Calu3 (cell line): ENCODE data around the gene WDR7. TPM values are rescaled to one million over a fixed set of nuclear protein-coding genes. Genes with fewer than 3 reads are reported as not detected.

ENCODE experiments used
- BruUV-seq: library from RNA; stranded (reverse); fragments of 400-500 nt; replicated peaks from 2 replicates; lab custom pipeline; 2021; lab: Mats Ljungman, UMichigan
- CTCF ChIA-PET: fragments of 300-600 bp; sonication (Branson Sonifier 250); formaldehyde crosslinking; loops from one replicate; lab custom pipeline; 2022; ENCODE audit warnings: antibody characterized with exemption; lab: Charles Lee
- DNase-seq: peaks from one replicate; pipeline ENCODE4 v3.0.0; 2022
- H3K27ac Mint-ChIP-seq: one replicate; pipeline ENCODE4 v1.8.0; 2022; ENCODE audit warnings: mixed read lengths; ENCODE audit not compliant: unreplicated experiment
- H3K27me3 Mint-ChIP-seq: one replicate; pipeline ENCODE4 v1.8.0; 2022; ENCODE audit warnings: mixed read lengths; ENCODE audit not compliant: unreplicated experiment
- H3K36me3 Mint-ChIP-seq: one replicate; pipeline ENCODE4 v1.8.0; 2022; ENCODE audit warnings: mild to moderate bottlenecking, moderate library complexity, mixed read lengths; ENCODE audit not compliant: insufficient read depth, unreplicated experiment
- H3K4me1 Mint-ChIP-seq: one replicate; pipeline ENCODE4 v1.8.0; 2022; ENCODE audit warnings: mild to moderate bottlenecking, low read depth, mixed read lengths; ENCODE audit not compliant: unreplicated experiment
- H3K4me3 Mint-ChIP-seq: one replicate; pipeline ENCODE4 v1.8.0; 2022; ENCODE audit warnings: mild to moderate bottlenecking, low read depth, moderate library complexity, mixed read lengths; ENCODE audit not compliant: unreplicated experiment
- H3K9me3 Mint-ChIP-seq: one replicate; pipeline ENCODE4 v1.8.0; 2022; ENCODE audit warnings: low read depth, mixed read lengths; ENCODE audit not compliant: unreplicated experiment
- intact Hi-C: fragments of 100-400 bp; cut with micrococcal nuclease; formaldehyde crosslinking; loops from one replicate; pipeline ENCODE4 v1.10.0; 2022; ENCODE audit not compliant: unreplicated experiment
- total RNA-seq: library from RNA; stranded (reverse); gene quantifications from 2 replicates; pipeline ENCODE4 v1.2.3, GENCODE V29; 2022
- TF ChIP-seq, protein P1 (sequence below): fragments of 200-600 bp; IDR thresholded peaks from one replicate; pipeline ENCODE4 v1.8.0; 2022; ENCODE audit warnings: antibody characterized with exemption; ENCODE audit not compliant: unreplicated experiment

Gene WDR7
- total RNA-seq, 1 experiment from 2014 or later = 16.2 TPM

DNA sequence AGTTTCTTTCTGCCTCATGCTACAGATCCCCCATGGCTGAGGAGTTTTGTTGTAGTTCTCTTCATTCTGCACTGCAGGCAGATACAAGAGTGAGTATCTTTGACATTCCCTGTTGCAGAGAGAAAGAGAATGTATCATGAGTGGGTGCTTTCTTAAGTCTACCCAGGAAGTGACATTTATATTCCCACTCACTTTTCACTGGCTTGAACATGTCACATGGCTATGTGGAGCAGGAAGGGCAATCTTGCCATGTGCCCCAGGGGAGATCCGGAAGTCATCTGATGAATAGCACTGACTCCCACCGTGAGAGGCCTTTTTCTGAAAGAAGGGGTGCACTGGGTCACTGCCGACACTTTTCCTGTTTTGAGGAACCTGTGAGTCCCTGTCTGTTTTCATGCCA is 429.3 kb downstream of the WDR7 start:
- no peaks in the 10 kb centered on the region for H3K27me3 Mint-ChIP-seq
- H3K4me3 Mint-ChIP-seq = no peak overlapping the region
- peaks cover 30% of the 10 kb centered on the region for H3K4me1 Mint-ChIP-seq
- TF ChIP-seq, protein P1, sequence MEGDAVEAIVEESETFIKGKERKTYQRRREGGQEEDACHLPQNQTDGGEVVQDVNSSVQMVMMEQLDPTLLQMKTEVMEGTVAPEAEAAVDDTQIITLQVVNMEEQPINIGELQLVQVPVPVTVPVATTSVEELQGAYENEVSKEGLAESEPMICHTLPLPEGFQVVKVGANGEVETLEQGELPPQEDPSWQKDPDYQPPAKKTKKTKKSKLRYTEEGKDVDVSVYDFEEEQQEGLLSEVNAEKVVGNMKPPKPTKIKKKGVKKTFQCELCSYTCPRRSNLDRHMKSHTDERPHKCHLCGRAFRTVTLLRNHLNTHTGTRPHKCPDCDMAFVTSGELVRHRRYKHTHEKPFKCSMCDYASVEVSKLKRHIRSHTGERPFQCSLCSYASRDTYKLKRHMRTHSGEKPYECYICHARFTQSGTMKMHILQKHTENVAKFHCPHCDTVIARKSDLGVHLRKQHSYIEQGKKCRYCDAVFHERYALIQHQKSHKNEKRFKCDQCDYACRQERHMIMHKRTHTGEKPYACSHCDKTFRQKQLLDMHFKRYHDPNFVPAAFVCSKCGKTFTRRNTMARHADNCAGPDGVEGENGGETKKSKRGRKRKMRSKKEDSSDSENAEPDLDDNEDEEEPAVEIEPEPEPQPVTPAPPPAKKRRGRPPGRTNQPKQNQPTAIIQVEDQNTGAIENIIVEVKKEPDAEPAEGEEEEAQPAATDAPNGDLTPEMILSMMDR = no peak
- no peaks in the 10 kb centered on the region for H3K36me3 Mint-ChIP-seq
- no peak for DNase-seq
- peaks cover 5% of the 10 kb centered on the region for H3K9me3 Mint-ChIP-seq
- intact Hi-C loops = no loop called here
- BruUV-seq = no TSS peak
- CTCF ChIA-PET = no interaction called here
- no peak overlapping the region for H3K27ac Mint-ChIP-seq

DNA sequence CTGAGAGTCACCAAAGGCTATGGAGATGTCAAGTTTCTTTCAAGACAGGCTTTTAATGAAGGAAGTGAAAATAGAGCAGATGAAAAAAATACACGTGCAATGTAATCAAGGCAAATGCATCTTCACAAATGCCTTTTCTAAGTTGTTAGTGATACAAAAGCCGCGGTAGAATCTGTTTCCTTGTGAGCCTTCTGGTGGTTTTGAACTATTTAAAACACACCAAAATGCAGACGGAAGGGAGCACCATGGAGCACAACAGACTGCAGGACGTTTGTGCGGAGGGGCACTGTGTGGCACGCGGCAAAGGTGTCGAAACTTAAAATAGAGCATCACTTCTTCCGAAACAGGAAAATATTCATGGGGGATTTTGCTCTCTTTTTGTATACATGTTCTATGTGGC is 430.7 kb downstream of the WDR7 start:
- intact Hi-C loops = no loop called here
- peaks cover 38% of the 10 kb centered on the region for H3K4me1 Mint-ChIP-seq
- no peak for DNase-seq
- no peak overlapping the region for H3K4me3 Mint-ChIP-seq
- H3K27me3 Mint-ChIP-seq = no peaks in the 10 kb centered on the region
- H3K27ac Mint-ChIP-seq = no peak overlapping the region
- CTCF ChIA-PET = interaction anchor here (1.1 kb wide), 1 partner anchor 8 kb away, joined by 5 read pairs; no protein-coding TSS in a partner anchor
- TF ChIP-seq, protein P1 = no peak
- peaks cover 5% of the 10 kb centered on the region for H3K9me3 Mint-ChIP-seq
- no TSS peak for BruUV-seq
- no peaks in the 10 kb centered on the region for H3K36me3 Mint-ChIP-seq

GRCh38 chr18:57083485-57083884 is 432.3 kb downstream of the WDR7 start:
- H3K27ac Mint-ChIP-seq = no peak overlapping the region
- TF ChIP-seq, protein P1 = no peak
- intact Hi-C loops = no loop called here
- no TSS peak for BruUV-seq
- CTCF ChIA-PET = no interaction called here
- H3K9me3 Mint-ChIP-seq = peaks cover 5% of the 10 kb centered on the region
- no peaks in the 10 kb centered on the region for H3K27me3 Mint-ChIP-seq
- DNase-seq = no peak
- no peak overlapping the region for H3K4me3 Mint-ChIP-seq
- no peaks in the 10 kb centered on the region for H3K36me3 Mint-ChIP-seq
- peaks cover 54% of the 10 kb centered on the region for H3K4me1 Mint-ChIP-seq

- H3K36me3 Mint-ChIP-seq = no peaks in the 10 kb centered on the region
- intact Hi-C loops = loop anchor here (5.0 kb wide), 2 partner anchors 138 to 358 kb away; no protein-coding TSS in a partner anchor
- H3K9me3 Mint-ChIP-seq = peaks cover 5% of the 10 kb centered on the region
- TF ChIP-seq, protein P1 = no peak
- no TSS peak for BruUV-seq
- peak overlapping the region; percentile 28 for H3K27ac Mint-ChIP-seq
- no peaks in the 10 kb centered on the region for H3K27me3 Mint-ChIP-seq
- H3K4me1 Mint-ChIP-seq = peaks cover 58% of the 10 kb centered on the region
- peak; percentile 13 for DNase-seq
- peak overlapping the region; percentile 34 for H3K4me3 Mint-ChIP-seq
- CTCF ChIA-PET = no interaction called here
Observed at GRCh38 chr18:57084331-57085271, 433.4 kb downstream of the WDR7 start.
